GM18520 (cell line): ENCODE measurements around the gene TYRP1.
"Not testable (repeated sequence)": the region's sequence is repeated elsewhere in the genome, so short reads cannot be mapped to it uniquely, and the experiment has no call there.

Source experiments
- ATAC-seq: cut with Tn5 transposase; IDR thresholded peaks from one replicate; pipeline ENCODE4 v1.9.1; 2021; ENCODE audit not compliant: unreplicated experiment

The TYRP1 gene

GRCh38 chr9:12693141-12693540 is at the start of gene TYRP1:
Gene TYRP1 (plus strand): TSS chr9:12693385. CDS start chr9:12693997, 612 bp downstream.
- ATAC-seq = no peak

GRCh38 chr9:12643686-12644085 is 49.5 kb upstream of the TYRP1 start:
- ATAC-seq = no peak

GRCh38 chr9:12648925-12649324 is 44.3 kb upstream of the TYRP1 start:
- ATAC-seq = no peak

- no peak for ATAC-seq
Measured at GRCh38 chr9:12651125-12651524, 42.1 kb upstream of the TYRP1 start.

- no peak for ATAC-seq
Measured at GRCh38 chr9:12652973-12653372, 40.2 kb upstream of the TYRP1 start.

- no peak for ATAC-seq
Measured at GRCh38 chr9:12656803-12657202, 36.4 kb upstream of the TYRP1 start.

- ATAC-seq = no peak
Measured at GRCh38 chr9:12657233-12657632, 36.0 kb upstream of the TYRP1 start.

- no peak for ATAC-seq
Measured at GRCh38 chr9:12657998-12658397, 35.2 kb upstream of the TYRP1 start.

GRCh38 chr9:12658531-12659209 is 34.5 kb upstream of the TYRP1 start:
- ATAC-seq = no peak

- no peak for ATAC-seq
Measured at GRCh38 chr9:12659220-12659619, 34.0 kb upstream of the TYRP1 start.

- no peak for ATAC-seq
Measured at GRCh38 chr9:12666813-12667212, 26.4 kb upstream of the TYRP1 start.

GRCh38 chr9:12667892-12668291 is 25.3 kb upstream of the TYRP1 start:
- ATAC-seq = no peak

- no peak for ATAC-seq
Measured at GRCh38 chr9:12670006-12670405, 23.2 kb upstream of the TYRP1 start.

GRCh38 chr9:12674961-12675360 is 18.2 kb upstream of the TYRP1 start:
- no peak for ATAC-seq

GRCh38 chr9:12677462-12678126 is 15.6 kb upstream of the TYRP1 start:
- ATAC-seq = not testable (repeated sequence)

GRCh38 chr9:12680341-12680740 is 12.8 kb upstream of the TYRP1 start:
- ATAC-seq = no peak

GRCh38 chr9:12680757-12681156 is 12.4 kb upstream of the TYRP1 start:
- ATAC-seq = no peak

GRCh38 chr9:12681620-12682019 is 11.6 kb upstream of the TYRP1 start:
- no peak for ATAC-seq

GRCh38 chr9:12684974-12685373 is 8.2 kb upstream of the TYRP1 start:
- no peak for ATAC-seq

- ATAC-seq = no peak
Measured at GRCh38 chr9:12689233-12689632, 4.0 kb upstream of the TYRP1 start.

GRCh38 chr9:12694013-12694412 is 828 bp downstream of the TYRP1 start:
- ATAC-seq = no peak

- ATAC-seq = no peak
Measured at GRCh38 chr9:12695474-12695873, 2.3 kb downstream of the TYRP1 start.
